ENCODE measurements around the gene PRLHR.

GRCh38 chr10:118569882-118570252 lies 25.6 kb downstream of the PRLHR start:
- TF ChIP-seq CTCF (IDR thresholded peaks at IDR 0.05 in 8 of 11, conservative IDR thresholded peaks at IDR 0.05 in 3 of 11): no peak
- TF ChIP-seq POLR2AphosphoS5 (IDR thresholded peaks at IDR 0.05): no peak
- TF ChIP-seq POLR2A (IDR thresholded peaks at IDR 0.05): no peak

All from spleen (tissue), 7 donors.